HG03558 (cell line): ENCODE data around the gene SRP9.

Experiments
- ATAC-seq: cut with Tn5 transposase; IDR thresholded peaks from one replicate; pipeline ENCODE4 v1.9.1; 2021; ENCODE audit warnings: moderate number of reproducible peaks; ENCODE audit not compliant: unreplicated experiment; ENCODE audit errors: extremely low read depth

SRP9 gene

GRCh38 chr1:225777583-225778336, at the start of gene SRP9:
SRP9 (plus strand) TSS chr1:225777826; CDS start chr1:225777941, 115 bp downstream.
- peak; percentile 99 for ATAC-seq

- ATAC-seq: no peak
Measured at GRCh38 chr1:225731491-225731890, 46.1 kb upstream of the SRP9 start.

- no peak for ATAC-seq
Measured at GRCh38 chr1:225733254-225733653, 44.4 kb upstream of the SRP9 start.

GRCh38 chr1:225735252-225736149, 42.1 kb upstream of the SRP9 start:
- ATAC-seq: no peak

GRCh38 chr1:225736437-225737098, 41.1 kb upstream of the SRP9 start:
- ATAC-seq: no peak

- no peak for ATAC-seq
Measured at GRCh38 chr1:225737161-225737560, 40.5 kb upstream of the SRP9 start.

- no peak for ATAC-seq
Measured at GRCh38 chr1:225737866-225738265, 39.8 kb upstream of the SRP9 start.

GRCh38 chr1:225738763-225739162, 38.9 kb upstream of the SRP9 start:
- no peak for ATAC-seq

- no peak for ATAC-seq
Measured at GRCh38 chr1:225739542-225740107, 38.0 kb upstream of the SRP9 start.

GRCh38 chr1:225744745-225745144, 32.9 kb upstream of the SRP9 start:
- ATAC-seq: no peak

- no peak for ATAC-seq
Measured at GRCh38 chr1:225745273-225745672, 32.4 kb upstream of the SRP9 start.

GRCh38 chr1:225746361-225747179, 31.1 kb upstream of the SRP9 start:
- no peak for ATAC-seq

- ATAC-seq: no peak
Measured at GRCh38 chr1:225747566-225747965, 30.1 kb upstream of the SRP9 start.

- no peak for ATAC-seq
Measured at GRCh38 chr1:225748529-225748928, 29.1 kb upstream of the SRP9 start.

- ATAC-seq: no peak
Measured at GRCh38 chr1:225749706-225750105, 27.9 kb upstream of the SRP9 start.

GRCh38 chr1:225750420-225750819, 27.2 kb upstream of the SRP9 start:
- no peak for ATAC-seq

GRCh38 chr1:225750875-225751824, 26.5 kb upstream of the SRP9 start:
- no peak for ATAC-seq

- ATAC-seq: no peak
Measured at GRCh38 chr1:225752245-225752644, 25.4 kb upstream of the SRP9 start.
